Large intestine (tissue), 3 donors: ENCODE results near the gene TLR1. TPM values are rescaled to one million over a fixed set of nuclear protein-coding genes. Genes with fewer than 3 reads are reported as not detected.
"Not testable (repeated sequence)": the region's sequence is repeated elsewhere in the genome, so short reads cannot be mapped to it uniquely, and the experiment has no call there.

ENCODE experiments used
- DNase-seq, 2 donors: peaks; one replicate each; pipeline versions ENCODE4 v3.0.0 to v3.0.0-alpha.2; 2013
- H3K27ac ChIP-seq: one replicate; pipeline ENCODE4 v1.5.1; 2013; ENCODE audit warnings: low read length
- H3K27me3 ChIP-seq: 2 replicates; pipeline ENCODE4 v1.6.1; 2013; ENCODE audit warnings: low read length; ENCODE audit not compliant: control insufficient read depth, insufficient read depth
- H3K36me3 ChIP-seq: 2 replicates; pipeline ENCODE4 v1.6.1; 2013; ENCODE audit warnings: low read length; ENCODE audit not compliant: control insufficient read depth, insufficient read depth
- H3K4me1 ChIP-seq: one replicate; pipeline ENCODE4 v1.6.1; 2013; ENCODE audit warnings: low read length; ENCODE audit not compliant: control insufficient read depth, insufficient read depth
- H3K4me3 ChIP-seq: one replicate; pipeline ENCODE4 v1.5.1; 2013; ENCODE audit warnings: low read length
- H3K9me3 ChIP-seq: one replicate; pipeline ENCODE4 v1.6.1; 2013; ENCODE audit warnings: mild to moderate bottlenecking, low read depth, low read length, moderate library complexity; ENCODE audit not compliant: control insufficient read depth
- WGBS: methylation state at CpG from one replicate; pipeline ENCODE4 v1.1.5; 2013; ENCODE audit warnings: low lambda C conversion rate; ENCODE audit not compliant: insufficient coverage; 5-methylcytosine and 5-hydroxymethylcytosine counted together
- polyA plus RNA-seq: library from polyadenylated mRNA; unstranded; fragments of 120-200 nt; gene quantifications from one replicate; pipeline ENCODE4 v1.2.1, GENCODE V29; 2013

TLR1 gene
- polyA plus RNA-seq, 1 donor = 4.3 TPM

DNA sequence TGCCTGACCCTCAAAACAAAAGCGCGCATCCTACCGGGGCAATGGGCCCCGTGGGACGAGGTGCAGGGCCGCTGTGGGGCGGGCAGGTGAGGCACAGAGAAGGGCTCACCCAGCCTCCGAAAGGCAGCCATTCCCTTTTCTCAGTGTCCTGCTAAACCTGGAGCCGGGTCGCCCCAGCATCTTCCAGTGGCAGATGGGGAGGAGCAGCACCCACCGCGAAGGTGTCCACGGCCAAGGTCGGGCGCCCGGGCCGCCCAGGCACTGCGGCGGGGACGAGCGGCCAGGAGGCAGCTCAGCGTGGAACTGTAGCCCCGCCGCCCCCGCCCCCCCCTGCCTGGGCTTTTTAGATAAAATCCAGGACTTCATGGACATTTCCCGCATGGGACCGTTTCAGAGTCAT lies 19.2 kb upstream of the TLR1 start:
- Histone ChIP-seq H3K4me1 (no peaks in the 10 kb centered on the region), H3K9me3 (peaks cover 3% of the 10 kb centered on the region), H3K27ac (no peak overlapping the region), H3K36me3 (no peaks in the 10 kb centered on the region), H3K4me3 (no peak overlapping the region), H3K27me3 (no peaks in the 10 kb centered on the region)
- 100% methylated on average over 1 of the region's 27 CpGs for WGBS
- DNase-seq = no peak

DNA sequence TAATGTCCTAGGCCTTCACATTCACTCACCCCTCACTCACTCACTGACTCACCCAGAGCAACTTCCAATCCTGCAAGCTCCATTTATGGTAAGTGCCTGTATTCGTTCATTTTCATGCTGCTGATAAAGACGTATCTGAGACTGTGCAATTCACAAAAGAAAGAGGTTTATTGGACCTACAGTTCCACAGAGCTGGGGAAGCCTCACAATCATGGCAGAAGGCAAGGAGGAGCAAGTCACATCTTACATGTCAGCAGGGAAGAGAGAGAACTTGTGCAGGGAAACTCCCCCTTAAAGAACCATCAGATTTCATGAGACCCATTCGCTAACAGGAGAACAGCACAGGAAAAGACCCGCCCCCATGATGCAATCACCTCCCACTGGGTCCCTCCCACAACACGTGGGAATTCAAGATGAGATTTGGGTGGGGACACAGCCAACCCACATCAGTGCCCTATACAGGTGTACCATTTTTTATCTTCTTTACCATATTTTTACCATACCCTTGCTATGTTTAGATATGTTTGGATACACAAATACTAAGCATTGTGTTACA lies 18.2 kb upstream of the TLR1 start:
- no peaks in the 10 kb centered on the region for H3K36me3 ChIP-seq
- WGBS = 100% methylated on average over 2 of the region's 5 CpGs

DNA sequence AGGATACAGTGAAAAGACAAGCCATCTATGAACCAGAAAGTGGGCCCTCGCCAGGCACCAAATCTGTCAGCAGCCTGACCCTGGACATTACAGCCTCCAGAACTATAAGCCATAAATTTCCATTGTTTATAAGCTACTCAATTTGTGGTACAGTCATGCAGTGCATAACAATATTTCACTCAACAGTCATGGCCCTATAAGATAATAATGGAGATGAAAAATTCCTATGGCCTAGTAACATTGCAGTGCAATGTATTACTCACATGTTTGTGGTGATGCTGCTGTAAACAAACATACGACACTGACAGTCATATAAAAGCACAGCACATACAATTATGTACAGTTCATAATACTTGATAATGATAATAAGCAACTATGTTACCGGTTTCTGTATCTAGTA lies 17.1 kb upstream of the TLR1 start:
- WGBS = 100% methylated on average over 1 of the region's 3 CpGs
- H3K27ac ChIP-seq = no peak overlapping the region

More for the DNA sequence above, 18.2 kb upstream of the TLR1 start:
- H3K9me3 ChIP-seq = peaks cover 3% of the 10 kb centered on the region
- no peak overlapping the region for H3K4me3 ChIP-seq
- no peak overlapping the region for H3K27ac ChIP-seq
- DNase-seq = no peak
- H3K4me1 ChIP-seq = no peaks in the 10 kb centered on the region
- no peaks in the 10 kb centered on the region for H3K27me3 ChIP-seq

DNA sequence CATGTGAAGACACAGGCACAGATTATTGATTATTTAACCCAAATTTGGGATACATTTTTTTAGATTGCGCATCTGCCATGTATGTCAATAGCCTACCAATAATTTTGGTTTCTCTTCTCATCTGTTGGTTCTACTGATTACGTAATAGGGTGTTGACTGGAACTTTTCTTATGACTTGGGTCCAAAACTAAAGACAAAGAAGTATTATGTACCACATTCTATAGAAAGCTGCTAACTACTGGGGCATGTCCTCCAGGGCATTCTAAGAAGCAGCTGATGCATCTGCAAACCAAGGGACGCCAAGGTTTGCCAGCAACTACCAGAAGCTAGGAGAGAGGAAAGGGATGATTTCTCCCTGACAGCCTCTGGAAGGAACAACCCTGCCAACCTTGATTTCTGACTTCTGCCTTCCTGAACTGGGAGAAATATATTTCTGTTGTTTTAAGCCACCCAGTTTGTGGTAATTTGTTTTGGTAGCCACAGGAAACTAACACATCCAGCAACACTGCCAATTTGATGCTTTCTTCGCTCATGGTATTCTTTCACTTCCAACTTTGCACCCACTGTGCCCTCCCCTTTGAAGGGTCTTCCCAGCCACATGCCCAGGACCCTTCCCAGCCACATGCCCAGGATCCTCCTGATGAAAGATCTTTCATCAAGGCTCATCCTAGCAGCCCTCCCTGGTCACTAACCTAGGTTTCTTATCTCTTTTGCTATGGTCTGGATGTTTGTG lies 15.9 kb upstream of the TLR1 start:
- DNase-seq = no peak
- Histone ChIP-seq H3K36me3 (no peaks in the 10 kb centered on the region), H3K9me3 (peaks cover 3% of the 10 kb centered on the region), H3K4me1 (no peaks in the 10 kb centered on the region), H3K27ac (no peak overlapping the region), H3K4me3 (no peak overlapping the region), H3K27me3 (no peaks in the 10 kb centered on the region)
- 100% methylated on average over 2 of the region's 4 CpGs for WGBS

More for the DNA sequence above, 17.1 kb upstream of the TLR1 start:
- Histone ChIP-seq H3K9me3 (peaks cover 3% of the 10 kb centered on the region), H3K36me3 (no peaks in the 10 kb centered on the region), H3K4me1 (no peaks in the 10 kb centered on the region), H3K27me3 (no peaks in the 10 kb centered on the region), H3K4me3 (no peak overlapping the region)
- DNase-seq = no peak

DNA sequence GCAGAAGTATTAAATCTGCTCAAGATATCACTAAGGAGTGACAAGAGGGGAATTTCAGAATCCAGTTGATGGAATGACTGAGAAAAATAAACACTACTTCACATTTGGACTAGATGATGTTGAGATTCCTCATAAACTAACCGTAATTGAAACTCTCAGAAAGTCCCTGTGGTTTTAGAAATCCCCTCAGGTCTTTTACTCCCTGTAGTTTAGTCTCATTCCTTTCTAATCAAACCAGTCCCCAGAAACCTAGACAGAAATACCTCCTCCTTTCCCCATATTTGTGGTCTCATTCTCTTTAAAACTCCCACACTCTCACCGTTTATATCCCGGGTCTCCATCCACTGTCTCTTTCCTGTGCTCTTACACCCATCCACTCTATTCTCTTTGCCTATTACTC lies 15.0 kb upstream of the TLR1 start:
- no peak for DNase-seq
- H3K27me3 ChIP-seq = no peaks in the 10 kb centered on the region
- whole genome bisulfite sequencing = 93% methylated on average over 2 of the region's 3 CpGs
- peaks cover 5% of the 10 kb centered on the region for H3K9me3 ChIP-seq
- no peak overlapping the region for H3K4me3 ChIP-seq
- H3K36me3 ChIP-seq = no peaks in the 10 kb centered on the region
- H3K4me1 ChIP-seq = no peaks in the 10 kb centered on the region
- H3K27ac ChIP-seq = no peak overlapping the region

DNA sequence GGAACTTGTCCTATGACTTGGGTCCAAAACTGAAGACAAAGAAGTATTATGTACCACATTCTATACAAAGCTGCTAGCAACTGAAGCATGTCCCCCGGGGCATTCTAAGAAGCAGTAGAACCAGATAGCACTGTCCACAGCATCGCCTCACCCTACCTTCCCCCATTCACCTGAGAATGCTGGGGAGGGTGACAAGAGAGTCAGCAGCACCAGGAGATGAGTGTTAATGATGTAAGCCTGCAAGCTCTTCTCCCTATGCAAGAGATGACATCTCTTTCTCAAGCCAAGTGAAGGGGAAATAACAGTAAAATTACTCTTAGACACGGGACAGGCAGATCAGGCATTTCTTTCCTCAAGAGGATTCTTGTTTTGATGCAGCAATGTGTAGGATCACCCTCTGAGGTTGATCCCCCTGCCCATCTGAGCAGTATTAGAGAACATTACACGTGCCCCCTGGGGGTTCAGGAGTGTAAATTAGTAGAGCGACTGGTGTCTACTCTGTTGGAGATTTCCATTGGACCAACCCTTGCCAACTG lies 13.9 kb upstream of the TLR1 start:
- Histone ChIP-seq H3K27ac (no peak overlapping the region), H3K36me3 (no peaks in the 10 kb centered on the region), H3K4me3 (no peak overlapping the region), H3K9me3 (peaks cover 2% of the 10 kb centered on the region), H3K27me3 (no peaks in the 10 kb centered on the region), H3K4me1 (no peaks in the 10 kb centered on the region)
- WGBS = no CpG with 5 or more reads among the region's 5 CpGs
- DNase-seq = no peak

DNA sequence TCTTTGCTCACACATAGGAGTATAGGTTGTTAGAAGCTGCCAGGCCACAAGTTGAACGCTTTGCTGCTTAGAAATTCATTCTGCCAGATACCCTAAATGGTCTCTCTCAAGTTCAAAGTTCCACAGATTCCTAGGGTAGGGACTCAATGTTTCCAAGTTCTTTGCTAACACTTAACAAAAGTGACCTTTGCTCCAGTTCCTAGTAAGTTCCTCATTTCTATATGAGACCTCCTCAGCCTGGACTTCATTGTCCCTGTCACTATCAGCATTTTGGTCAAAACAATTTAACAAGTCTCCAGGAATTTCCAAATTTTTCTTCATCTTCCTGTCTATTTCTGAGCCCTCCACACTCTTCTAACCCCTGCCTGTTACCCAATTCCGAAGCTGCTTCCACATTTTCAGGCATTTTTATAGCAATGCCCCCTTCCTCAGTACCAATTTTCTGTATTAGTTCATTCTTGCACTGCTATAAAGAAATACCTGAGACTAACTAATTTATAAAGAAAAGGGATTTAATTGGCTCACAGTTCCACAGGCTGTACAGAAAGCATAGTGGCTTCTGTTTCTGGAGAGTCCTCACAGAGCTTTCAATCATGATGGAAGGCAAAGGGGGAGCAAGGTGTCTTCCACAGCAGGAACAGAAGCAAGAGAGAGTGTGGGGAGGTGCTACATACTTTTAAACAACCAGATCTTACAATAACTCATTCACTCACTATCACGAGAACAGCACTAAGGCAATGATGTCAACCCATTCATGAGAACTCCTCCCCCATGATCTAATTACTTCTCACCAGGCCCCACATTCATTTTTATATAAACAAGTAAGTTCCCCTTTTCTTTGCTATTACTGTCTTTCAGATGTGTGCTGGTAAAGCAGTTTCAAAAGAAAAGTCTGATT lies 11.5 kb upstream of the TLR1 start:
- 100% methylated on average over 1 of the region's 3 CpGs for WGBS
- Histone ChIP-seq H3K4me3 (no peak overlapping the region), H3K9me3 (peaks cover 2% of the 10 kb centered on the region), H3K27ac (no peak overlapping the region), H3K36me3 (no peaks in the 10 kb centered on the region), H3K27me3 (no peaks in the 10 kb centered on the region), H3K4me1 (no peaks in the 10 kb centered on the region)
- peak in 1 of 2 donors; percentile 32 for DNase-seq

DNA sequence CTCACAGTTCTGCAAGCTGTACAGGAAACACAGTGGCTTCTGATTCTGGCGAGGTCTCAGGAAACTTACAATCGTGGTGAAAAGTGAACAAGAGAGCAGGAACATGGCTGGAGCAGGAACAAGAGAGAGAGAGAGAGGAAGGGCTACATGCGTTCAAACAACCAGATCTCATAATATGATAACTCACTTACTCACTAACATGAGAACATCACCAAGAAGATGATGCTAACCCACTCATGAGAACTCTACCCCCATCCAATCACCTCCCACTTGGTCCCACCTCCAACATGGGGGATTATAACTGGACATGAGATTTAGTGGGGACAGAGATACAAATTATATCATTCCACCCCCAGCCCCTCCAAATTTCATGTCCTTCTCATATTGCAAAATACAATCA lies 9.8 kb upstream of the TLR1 start:
- DNase-seq = no peak
- no peaks in the 10 kb centered on the region for H3K36me3 ChIP-seq
- no peak overlapping the region for H3K27ac ChIP-seq
- no peak overlapping the region for H3K4me3 ChIP-seq
- H3K27me3 ChIP-seq = no peaks in the 10 kb centered on the region
- WGBS = 100% methylated on average over 2 of the region's 3 CpGs
- H3K9me3 ChIP-seq = peaks cover 2% of the 10 kb centered on the region
- H3K4me1 ChIP-seq = no peaks in the 10 kb centered on the region

DNA sequence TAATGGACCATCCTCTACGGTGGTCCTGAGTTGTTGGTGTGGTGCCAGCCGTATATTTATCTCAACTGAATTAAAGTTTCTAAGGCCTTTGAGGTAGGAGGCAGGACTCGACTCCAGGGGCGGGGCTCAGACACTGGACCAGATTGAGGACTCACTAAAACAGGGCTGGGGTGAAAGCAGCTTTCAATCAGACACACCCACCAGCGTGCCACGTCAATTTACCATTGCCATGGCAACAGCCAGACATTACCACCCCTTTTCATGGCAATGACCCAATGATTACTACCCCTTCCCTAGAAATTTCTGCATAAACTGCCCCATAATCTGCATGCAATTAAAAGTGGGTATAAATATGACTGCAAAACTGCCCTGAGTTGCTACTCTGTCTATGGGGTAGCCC lies 6.7 kb upstream of the TLR1 start:
- H3K9me3 ChIP-seq = peaks cover 2% of the 10 kb centered on the region
- no peak overlapping the region for H3K27ac ChIP-seq
- no peak overlapping the region for H3K4me3 ChIP-seq
- no CpG with 5 or more reads among the region's 6 CpGs for WGBS
- H3K36me3 ChIP-seq = no peaks in the 10 kb centered on the region
- no peak for DNase-seq
- no peaks in the 10 kb centered on the region for H3K27me3 ChIP-seq
- no peaks in the 10 kb centered on the region for H3K4me1 ChIP-seq

DNA sequence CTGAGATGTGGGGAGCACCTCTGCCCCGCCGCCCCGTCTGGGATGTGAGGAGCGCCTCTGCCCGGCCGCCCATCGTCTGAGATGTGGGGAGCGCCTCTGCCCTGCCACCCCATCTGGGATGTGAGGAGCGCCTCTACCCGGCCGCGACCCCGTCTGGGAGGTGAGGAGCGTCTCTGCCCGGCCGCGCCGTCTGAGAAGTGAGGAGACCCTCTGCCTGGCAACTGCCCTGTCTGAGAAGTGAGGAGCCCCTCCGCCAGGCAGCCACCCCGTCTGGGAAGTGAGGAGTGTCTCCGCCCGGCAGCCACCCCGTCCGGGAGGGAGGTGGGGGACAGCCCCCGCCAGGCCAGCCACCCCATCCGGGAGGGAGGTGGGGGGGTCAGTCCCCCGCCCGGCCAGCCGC lies 2.9 kb upstream of the TLR1 start:
- no CpG with 5 or more reads among the region's 29 CpGs for WGBS
- not testable (repeated sequence) for H3K9me3 ChIP-seq, H3K36me3 ChIP-seq, DNase-seq, H3K27ac ChIP-seq, H3K4me1 ChIP-seq, H3K4me3 ChIP-seq, H3K27me3 ChIP-seq
